GM12801 (cell line): Measurements from ENCODE around the gene ANO7.

ENCODE experiments used
- TF ChIP-seq, protein P1 (sequence below): IDR thresholded peaks from one replicate; pipeline ENCODE4 v1.5.1; 2011; ENCODE audit warnings: control low read depth; ENCODE audit not compliant: insufficient read length; ENCODE audit errors: extremely low read depth

Gene ANO7

DNA sequence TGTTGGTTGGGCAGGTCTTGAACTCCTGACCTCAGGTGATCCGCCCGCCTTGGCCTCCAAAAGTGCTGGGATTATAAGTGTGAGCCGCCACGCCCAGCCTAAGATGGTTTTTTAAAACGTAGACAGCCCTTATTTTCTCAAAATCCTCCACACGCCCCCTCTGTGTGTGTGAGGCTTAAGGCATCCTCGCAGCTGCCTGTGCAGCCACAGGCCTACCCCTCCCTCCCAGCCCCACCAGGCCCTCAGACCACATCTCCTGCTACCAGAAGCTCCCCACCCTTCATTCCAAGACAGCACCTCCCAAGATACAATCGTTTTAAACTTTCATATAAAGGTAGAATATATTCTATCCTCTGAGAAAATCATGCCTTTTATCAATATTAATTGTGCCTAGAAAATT is 4.8 kb downstream of the ANO7 start:
- TF ChIP-seq, protein P1, sequence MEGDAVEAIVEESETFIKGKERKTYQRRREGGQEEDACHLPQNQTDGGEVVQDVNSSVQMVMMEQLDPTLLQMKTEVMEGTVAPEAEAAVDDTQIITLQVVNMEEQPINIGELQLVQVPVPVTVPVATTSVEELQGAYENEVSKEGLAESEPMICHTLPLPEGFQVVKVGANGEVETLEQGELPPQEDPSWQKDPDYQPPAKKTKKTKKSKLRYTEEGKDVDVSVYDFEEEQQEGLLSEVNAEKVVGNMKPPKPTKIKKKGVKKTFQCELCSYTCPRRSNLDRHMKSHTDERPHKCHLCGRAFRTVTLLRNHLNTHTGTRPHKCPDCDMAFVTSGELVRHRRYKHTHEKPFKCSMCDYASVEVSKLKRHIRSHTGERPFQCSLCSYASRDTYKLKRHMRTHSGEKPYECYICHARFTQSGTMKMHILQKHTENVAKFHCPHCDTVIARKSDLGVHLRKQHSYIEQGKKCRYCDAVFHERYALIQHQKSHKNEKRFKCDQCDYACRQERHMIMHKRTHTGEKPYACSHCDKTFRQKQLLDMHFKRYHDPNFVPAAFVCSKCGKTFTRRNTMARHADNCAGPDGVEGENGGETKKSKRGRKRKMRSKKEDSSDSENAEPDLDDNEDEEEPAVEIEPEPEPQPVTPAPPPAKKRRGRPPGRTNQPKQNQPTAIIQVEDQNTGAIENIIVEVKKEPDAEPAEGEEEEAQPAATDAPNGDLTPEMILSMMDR: no peak

DNA sequence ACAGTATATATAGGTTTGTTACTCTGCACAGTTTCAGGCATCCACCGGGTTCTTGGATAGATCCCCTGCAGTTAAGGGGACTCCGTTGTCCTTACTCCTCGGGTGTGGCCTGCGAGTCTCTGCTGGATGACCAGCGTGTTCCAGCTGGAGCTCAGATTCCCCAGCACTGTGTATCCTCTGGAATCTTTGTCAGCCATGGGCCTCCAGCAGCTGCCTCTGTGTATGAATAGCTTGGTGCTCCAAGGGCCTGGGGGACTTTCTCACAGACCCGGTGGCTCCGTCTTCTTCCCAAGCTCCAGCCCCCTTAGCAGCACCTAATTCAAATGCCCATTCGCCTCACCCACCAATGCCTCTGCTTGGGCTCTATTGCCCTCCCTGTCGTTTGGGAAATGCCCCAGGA is 6.3 kb downstream of the ANO7 start:
- TF ChIP-seq, protein P1: no peak

DNA sequence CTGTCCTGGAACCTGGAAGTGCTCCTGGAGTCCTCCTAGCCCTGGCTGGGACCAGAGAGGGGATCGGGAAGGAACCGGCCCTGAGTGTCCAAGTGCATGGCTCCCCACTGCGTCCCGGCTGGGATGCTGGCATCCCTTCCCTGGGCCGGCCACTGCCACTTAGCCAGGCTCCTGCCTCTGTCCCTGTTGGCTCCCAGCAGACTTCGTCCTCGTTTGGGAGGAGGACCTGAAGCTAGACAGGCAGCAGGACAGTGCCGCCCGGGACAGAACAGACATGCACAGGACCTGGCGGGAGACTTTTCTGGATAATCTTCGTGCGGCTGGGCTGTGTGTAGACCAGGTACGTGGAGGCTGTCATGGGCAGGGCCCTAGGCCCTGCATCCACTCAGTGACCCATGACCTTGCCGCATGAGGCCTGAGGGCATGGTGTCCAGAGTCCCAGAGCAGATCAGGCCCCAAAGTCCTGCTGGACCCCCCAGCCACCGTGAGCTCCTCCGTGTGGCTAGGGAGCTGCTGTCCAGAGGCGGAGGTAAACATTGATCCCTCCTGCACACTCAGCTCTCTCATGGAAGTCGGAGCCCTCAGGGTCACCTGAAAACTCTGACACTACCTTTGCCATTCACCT is 7.1 kb downstream of the ANO7 start:
- TF ChIP-seq, protein P1: no peak

DNA sequence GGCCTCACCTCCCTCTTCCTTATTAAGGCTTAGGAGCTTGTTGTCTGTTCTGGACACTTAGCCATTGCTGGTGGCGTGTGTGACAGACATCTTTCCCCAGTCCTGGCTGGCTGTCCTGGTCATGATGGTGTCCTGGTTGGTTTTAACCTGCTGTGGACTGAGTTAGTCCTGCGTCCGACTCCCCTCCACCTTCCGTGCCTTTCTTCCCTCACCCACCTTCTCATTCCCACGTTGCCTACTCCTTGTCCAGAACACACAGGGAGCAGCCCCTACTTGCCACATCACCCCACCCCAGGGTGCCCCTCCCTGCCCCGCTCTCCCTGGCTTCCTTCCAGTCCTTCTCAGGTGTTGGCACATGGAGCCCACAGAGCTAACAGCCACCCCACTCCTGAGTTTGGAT is 9.5 kb downstream of the ANO7 start:
- TF ChIP-seq, protein P1: no peak

DNA sequence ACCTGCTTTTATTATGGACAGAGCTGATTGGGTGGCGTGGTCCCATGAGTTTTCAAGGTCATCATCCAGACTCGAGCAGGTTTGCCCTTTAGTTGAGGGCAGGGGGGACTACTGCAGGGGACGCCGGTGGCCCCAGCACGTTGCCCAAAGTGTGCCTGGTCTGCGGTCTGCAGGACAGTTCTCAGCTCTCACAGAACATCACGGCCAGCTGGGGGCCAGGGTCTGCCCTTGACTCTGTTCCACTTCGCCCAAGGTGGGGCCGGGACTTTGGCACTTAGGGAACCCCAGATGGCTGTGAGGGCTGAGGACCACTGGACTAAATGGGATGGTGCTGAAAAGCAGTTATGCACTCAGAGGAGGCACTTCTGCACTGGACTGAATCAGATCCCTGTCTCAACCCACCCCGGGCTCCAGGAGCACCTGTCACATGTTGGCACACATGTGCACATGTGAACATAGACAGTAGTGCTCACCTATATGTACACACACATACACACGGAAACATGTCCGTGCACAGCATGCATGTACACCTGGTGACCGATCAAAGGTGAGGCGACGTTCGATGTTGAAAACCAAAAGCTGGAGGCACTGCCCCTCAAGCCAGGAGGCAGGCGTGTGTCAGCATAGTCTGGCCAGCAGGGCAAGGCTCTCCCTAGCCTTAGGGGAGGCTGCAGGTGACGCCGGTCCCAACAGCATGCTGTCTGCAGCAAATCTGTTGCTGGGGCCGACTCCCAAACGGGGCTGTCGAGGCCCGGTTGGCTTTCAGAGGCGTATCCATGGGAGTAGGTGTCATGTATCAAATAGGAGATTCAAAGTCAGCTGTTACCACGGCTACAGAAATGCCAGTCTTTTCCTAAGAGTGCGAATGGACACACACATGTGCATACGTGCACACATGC is 10.2 kb downstream of the ANO7 start:
- TF ChIP-seq, protein P1: no peak

DNA sequence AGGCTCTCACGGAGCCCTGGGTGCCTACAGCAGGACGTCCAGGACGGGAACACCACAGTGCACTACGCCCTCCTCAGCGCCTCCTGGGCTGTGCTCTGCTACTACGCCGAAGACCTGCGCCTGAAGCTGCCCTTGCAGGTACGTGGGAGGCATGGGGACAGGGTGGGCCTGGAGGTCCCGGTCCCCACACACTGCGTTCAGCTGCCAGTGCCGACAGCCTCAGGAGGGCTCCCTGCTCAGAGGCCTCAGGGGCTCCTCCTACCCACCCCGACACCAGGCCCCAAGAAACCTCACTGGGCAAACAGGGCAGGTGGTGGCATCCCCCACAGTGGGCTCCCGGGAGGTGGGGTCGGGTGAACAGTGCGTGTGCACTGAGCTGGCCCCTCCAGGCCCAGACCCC is 10.8 kb downstream of the ANO7 start:
- TF ChIP-seq, protein P1: no peak

DNA sequence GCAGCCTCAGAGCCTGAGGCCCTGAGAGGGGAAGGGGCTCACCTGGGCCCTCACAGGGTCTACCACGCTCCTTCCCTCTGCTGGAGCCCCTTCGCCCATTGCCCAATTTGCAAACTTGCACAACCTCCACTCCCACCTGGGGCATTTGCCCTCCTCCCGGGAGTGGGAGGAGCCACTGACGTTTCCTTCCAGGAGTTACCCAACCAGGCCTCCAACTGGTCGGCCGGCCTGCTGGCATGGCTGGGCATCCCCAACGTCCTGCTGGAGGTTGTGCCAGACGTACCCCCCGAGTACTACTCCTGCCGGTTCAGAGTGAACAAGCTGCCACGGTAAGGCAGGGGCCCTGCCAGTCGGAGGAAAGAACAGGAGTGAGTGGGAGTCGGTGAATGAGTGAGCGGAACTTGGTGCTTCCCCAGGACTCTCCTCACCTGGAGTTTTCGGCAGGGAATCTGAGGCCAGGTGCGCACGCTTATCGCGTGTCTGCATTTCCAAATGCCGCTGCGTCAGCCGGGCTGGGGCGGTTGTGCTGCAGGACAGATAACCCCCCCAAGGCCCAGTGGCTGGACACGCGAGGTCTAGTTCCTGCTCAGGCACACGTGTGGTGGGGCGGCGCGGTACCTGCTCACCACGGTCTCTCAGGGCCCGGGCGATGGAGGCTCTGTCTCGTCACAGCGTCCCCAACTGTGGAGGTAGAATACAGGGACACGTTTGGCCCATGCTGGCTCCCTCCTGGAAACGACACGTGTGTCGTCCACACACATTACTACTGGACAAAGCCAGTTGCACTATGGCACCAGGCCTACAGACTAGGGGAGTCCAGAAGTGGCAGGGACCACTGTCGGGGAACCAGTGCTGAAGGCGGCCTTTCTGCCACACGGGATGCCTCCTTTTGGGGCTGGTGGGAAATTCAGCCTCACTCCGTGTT is 11.7 kb downstream of the ANO7 start:
- TF ChIP-seq, protein P1: no peak
